D721Med (cell line): ENCODE measurements around the gene DPP6.

ENCODE experiments used
- DNase-seq: peaks from one replicate; pipeline ENCODE4 v3.0.0; 2011; ENCODE audit warnings: low spot score; ENCODE audit not compliant: insufficient read length
- FAIRE-seq: peaks from 2 replicates; lab custom pipeline; 2011; peaks lifted over from hg19 to GRCh38; lab: Jason Lieb, UNC
- CTCF ChIP-seq: IDR thresholded peaks from 2 replicates; pipeline ENCODE4 v1.5.1; 2012; ENCODE audit warnings: mild to moderate bottlenecking, control low read depth; ENCODE audit not compliant: insufficient read depth; ENCODE audit errors: missing control alignments

Gene DPP6

DNA sequence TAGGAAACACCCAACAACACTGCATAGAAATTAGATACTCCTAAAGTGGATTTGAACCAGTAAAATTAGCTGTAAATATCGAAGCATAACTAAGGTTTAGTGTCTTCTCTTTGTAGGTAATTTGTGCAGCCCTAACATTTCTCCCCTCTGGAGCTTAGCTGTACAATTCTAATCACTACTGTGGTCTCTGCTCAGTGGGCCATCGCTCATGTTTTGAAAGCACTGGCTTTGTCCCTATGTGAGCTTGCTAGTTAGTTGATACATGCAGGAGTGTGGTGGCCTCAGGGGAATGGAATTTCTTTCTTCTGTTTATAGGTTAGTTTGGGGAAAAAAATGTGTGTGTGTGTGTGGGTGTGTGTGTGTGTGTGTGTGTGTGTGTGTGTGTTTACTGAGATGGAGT, 373.1 kb downstream of the DPP6 start:
- DNase-seq (no peak), FAIRE-seq (no peak)
- no peak for TF ChIP-seq CTCF

- TF ChIP-seq CTCF = no peak
- DNase-seq = no peak
- FAIRE-seq = no peak
Observed at GRCh38 chr7:154426778-154427177, 374.6 kb downstream of the DPP6 start.

- TF ChIP-seq CTCF = no peak
- FAIRE-seq (no peak), DNase-seq (no peak)
Observed at GRCh38 chr7:154427533-154427932, 375.3 kb downstream of the DPP6 start.

GRCh38 chr7:154429666-154430404, 377.6 kb downstream of the DPP6 start:
- DNase-seq (no peak), FAIRE-seq (no peak)
- TF ChIP-seq CTCF = no peak

- FAIRE-seq = no peak
- TF ChIP-seq CTCF = no peak
- DNase-seq = no peak
Observed at GRCh38 chr7:154430640-154431039, 378.4 kb downstream of the DPP6 start.

DNA sequence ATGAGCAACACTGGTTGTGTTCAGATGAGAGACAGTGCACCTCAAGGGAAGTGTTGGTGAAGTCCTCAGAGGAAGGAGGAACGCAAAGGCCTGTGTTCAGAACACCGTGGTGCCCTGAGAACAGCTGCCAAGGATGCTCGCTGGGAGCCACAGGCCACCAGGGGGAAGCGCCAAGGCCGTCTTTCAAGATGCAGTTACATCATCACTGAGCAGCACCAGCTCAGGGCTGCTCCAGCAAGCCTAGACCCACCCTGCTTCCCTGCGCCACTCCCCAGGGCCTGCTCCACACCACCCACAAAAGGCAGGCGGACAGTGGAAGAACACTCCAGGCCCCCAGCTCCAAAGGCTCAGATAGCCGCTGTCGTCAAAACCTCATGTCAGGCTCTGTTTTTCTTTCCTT, 378.8 kb downstream of the DPP6 start:
- no peak for TF ChIP-seq CTCF
- DNase-seq (no peak), FAIRE-seq (no peak)
